ENCODE data around the gene TRPM8.

- TF ChIP-seq REST (IDR thresholded peaks at IDR 0.05; ENCODE audit: unreplicated experiment) (no peak), CTCF (conservative IDR thresholded peaks at IDR 0.05; ENCODE audit: low read depth in 2 of 2) (no peak), EZH2 (IDR thresholded peaks at IDR 0.05; ENCODE audit: low read depth, unreplicated experiment) (no peak), POLR2AphosphoS5 (IDR thresholded peaks at IDR 0.05; ENCODE audit: low read depth) (no peak)
Measured at GRCh38 chr2:233980955-233981561, 63.9 kb downstream of the TRPM8 start.

Data from GM23338 (cell line).